Glomerular visceral epithelial cell (primary cell): ENCODE data around the gene RBM28.

Experiments used
- DNase-seq: peaks from one replicate; pipeline ENCODE4 v3.0.0-alpha.2; 2016; ENCODE audit errors: extremely low spot score

RBM28 gene

GRCh38 chr7:128260069-128260795 lies 83.5 kb downstream of the RBM28 start:
- no peak for DNase-seq

GRCh38 chr7:128259131-128260061 lies 84.3 kb downstream of the RBM28 start:
- no peak for DNase-seq

GRCh38 chr7:128257458-128257857 lies 86.2 kb downstream of the RBM28 start:
- DNase-seq = no peak

GRCh38 chr7:128255271-128255670 lies 88.4 kb downstream of the RBM28 start:
- DNase-seq = no peak

GRCh38 chr7:128254470-128254869 lies 89.2 kb downstream of the RBM28 start:
- DNase-seq = no peak

DNA sequence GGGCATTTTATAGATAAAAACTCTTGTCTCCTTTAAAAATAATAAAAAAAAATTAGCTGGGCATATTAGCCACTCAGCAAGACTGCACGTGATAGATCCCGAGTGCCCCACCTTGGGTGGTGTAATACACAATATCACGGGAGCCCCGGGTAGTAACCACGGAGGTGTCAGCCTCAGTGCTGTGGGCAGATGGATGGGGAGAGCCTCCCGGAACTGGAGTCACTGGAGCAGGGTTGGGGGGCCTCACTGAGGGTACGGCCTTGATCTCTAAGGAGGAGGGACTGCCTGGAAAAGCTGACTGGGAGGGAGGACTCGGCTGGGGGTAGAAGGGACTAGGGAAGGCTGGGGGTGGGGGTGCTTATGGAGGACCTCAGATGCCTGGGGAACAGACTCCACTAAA lies 90.0 kb downstream of the RBM28 start:
- DNase-seq = no peak

- DNase-seq = no peak
Observed at GRCh38 chr7:128251337-128251736, 92.4 kb downstream of the RBM28 start.
